ENCODE measurements around the gene CLIP3. TPM values are rescaled to one million over a fixed set of nuclear protein-coding genes. Genes with fewer than 3 reads are reported as not detected.

Gene CLIP3
- total and polyA plus RNA-seq, 2 of the 13 experiments (the other 11 are each of a cell fraction or from before 2014, with no cell fraction given): 0.15 to 1.2 TPM

DNA sequence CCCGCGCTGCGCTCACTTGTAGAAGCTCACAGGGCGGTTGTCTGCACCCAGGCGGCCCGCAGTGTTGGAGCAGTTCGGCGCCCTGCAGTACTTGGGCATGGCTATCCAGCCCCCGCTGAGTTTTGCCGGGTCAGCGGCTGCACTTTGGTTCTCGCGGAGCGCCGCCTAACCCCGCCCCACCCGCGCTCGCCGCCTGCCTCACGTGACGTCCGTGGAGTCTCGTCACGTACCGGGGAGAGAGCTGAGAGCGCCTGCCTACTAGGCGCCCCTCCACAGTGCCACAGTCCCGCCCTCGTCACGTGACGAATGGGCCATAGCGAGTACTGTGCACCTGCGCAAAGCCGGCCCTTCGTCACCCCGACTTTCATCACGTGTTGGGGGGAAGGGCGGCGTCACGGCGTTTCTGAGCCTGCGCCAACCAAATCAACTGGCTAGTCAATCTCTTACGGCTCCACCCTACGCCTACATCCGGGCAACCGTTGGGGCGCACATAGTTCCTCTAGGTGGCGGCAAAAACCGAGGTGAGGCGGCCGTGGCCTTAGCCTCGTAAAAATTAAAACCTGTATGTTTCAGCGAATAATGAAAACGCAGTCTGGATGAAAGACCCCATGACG, 21.6 kb upstream of the CLIP3 start, which contains the start of gene THAP8 (continued):
- TF ChIP-seq, protein P1, sequence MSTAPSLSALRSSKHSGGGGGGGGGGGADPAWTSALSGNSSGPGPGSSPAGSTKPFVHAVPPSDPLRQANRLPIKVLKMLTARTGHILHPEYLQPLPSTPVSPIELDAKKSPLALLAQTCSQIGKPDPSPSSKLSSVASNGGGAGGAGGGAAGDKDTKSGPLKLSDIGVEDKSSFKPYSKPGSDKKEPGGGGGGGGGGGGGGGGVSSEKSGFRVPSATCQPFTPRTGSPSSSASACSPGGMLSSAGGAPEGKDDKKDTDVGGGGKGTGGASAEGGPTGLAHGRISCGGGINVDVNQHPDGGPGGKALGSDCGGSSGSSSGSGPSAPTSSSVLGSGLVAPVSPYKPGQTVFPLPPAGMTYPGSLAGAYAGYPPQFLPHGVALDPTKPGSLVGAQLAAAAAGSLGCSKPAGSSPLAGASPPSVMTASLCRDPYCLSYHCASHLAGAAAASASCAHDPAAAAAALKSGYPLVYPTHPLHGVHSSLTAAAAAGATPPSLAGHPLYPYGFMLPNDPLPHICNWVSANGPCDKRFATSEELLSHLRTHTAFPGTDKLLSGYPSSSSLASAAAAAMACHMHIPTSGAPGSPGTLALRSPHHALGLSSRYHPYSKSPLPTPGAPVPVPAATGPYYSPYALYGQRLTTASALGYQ (CRISPR knock-in tag; IDR thresholded peaks at IDR 0.05): peak; percentile 76; the same call in 1 of the 2 replicates
- TF ChIP-seq NFIB (CRISPR knock-in tag; IDR thresholded peaks at IDR 0.05; ENCODE audit: borderline replicate concordance) (no peak), ZSCAN25 (CRISPR knock-in tag; IDR thresholded peaks at IDR 0.05) (peak; percentile 44; the same call in 1 of the 2 replicates), TEAD2 (CRISPR knock-in tag; IDR thresholded peaks at IDR 0.05) (no peak), HOXA7 (CRISPR knock-in tag; IDR thresholded peaks at IDR 0.05) (no peak), FOXJ3 (CRISPR knock-in tag; IDR thresholded peaks at IDR 0.05; ENCODE audit: borderline replicate concordance) (peak; percentile 47; the same call in 1 of the 2 replicates), HIVEP1 (CRISPR knock-in tag; IDR thresholded peaks at IDR 0.05) (peak; percentile 40), PHB2 (IDR thresholded peaks at IDR 0.05; ENCODE audit: partially characterized antibody) (no peak), RNF2 (conservative IDR thresholded peaks at IDR 0.05; ENCODE audit: low read depth) (peak; percentile 35; the same call in 1 of the 2 replicates)
- TF ChIP-seq, protein P2, sequence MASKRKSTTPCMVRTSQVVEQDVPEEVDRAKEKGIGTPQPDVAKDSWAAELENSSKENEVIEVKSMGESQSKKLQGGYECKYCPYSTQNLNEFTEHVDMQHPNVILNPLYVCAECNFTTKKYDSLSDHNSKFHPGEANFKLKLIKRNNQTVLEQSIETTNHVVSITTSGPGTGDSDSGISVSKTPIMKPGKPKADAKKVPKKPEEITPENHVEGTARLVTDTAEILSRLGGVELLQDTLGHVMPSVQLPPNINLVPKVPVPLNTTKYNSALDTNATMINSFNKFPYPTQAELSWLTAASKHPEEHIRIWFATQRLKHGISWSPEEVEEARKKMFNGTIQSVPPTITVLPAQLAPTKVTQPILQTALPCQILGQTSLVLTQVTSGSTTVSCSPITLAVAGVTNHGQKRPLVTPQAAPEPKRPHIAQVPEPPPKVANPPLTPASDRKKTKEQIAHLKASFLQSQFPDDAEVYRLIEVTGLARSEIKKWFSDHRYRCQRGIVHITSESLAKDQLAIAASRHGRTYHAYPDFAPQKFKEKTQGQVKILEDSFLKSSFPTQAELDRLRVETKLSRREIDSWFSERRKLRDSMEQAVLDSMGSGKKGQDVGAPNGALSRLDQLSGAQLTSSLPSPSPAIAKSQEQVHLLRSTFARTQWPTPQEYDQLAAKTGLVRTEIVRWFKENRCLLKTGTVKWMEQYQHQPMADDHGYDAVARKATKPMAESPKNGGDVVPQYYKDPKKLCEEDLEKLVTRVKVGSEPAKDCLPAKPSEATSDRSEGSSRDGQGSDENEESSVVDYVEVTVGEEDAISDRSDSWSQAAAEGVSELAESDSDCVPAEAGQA (IDR thresholded peaks at IDR 0.05; ENCODE audit: low read depth): 0 out of 2 replicates have a peak, but pooled peaks have one; percentile 68
- TF ChIP-seq, protein P2 (CRISPR knock-in tag; IDR thresholded peaks at IDR 0.05; ENCODE audit: borderline replicate concordance): 0 out of 2 replicates have a peak, but pooled peaks have one; percentile 55
- TF ChIP-seq, protein P3, sequence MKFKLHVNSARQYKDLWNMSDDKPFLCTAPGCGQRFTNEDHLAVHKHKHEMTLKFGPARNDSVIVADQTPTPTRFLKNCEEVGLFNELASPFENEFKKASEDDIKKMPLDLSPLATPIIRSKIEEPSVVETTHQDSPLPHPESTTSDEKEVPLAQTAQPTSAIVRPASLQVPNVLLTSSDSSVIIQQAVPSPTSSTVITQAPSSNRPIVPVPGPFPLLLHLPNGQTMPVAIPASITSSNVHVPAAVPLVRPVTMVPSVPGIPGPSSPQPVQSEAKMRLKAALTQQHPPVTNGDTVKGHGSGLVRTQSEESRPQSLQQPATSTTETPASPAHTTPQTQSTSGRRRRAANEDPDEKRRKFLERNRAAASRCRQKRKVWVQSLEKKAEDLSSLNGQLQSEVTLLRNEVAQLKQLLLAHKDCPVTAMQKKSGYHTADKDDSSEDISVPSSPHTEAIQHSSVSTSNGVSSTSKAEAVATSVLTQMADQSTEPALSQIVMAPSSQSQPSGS (CRISPR knock-in tag; IDR thresholded peaks at IDR 0.05): peak; percentile 67; the same call in 1 of the 2 replicates
- TF ChIP-seq, protein P4, sequence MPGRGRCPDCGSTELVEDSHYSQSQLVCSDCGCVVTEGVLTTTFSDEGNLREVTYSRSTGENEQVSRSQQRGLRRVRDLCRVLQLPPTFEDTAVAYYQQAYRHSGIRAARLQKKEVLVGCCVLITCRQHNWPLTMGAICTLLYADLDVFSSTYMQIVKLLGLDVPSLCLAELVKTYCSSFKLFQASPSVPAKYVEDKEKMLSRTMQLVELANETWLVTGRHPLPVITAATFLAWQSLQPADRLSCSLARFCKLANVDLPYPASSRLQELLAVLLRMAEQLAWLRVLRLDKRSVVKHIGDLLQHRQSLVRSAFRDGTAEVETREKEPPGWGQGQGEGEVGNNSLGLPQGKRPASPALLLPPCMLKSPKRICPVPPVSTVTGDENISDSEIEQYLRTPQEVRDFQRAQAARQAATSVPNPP (CRISPR knock-in tag; IDR thresholded peaks at IDR 0.05): 0 out of 2 replicates have a peak, but pooled peaks have one; percentile 27

Data from HepG2 (cell line).